Stomach (tissue), 4 donors: ENCODE results near the gene FAM72A.

ENCODE experiments used
- CTCF ChIP-seq, 7 experiments: fragments of 450-650 bp in 4 of 7; fragments of 200-600 bp in 3 of 7; sonication (generic) in 3 of 7; IDR thresholded peaks; one replicate each; pipeline ENCODE4 v1.5.1; 2016 to 2019; ENCODE audit warnings: antibody characterized with exemption in 7 of 7, control low read depth in 2 of 7, mild to moderate bottlenecking in 1 of 7
- POLR2A ChIP-seq, 4 donors: fragments of 450-650 bp; IDR thresholded peaks; one replicate each; pipeline ENCODE4 v1.6.1; 2016; ENCODE audit warnings: antibody characterized with exemption in 4 of 4, control low read depth in 2 of 4, mild to moderate bottlenecking in 1 of 4, moderate library complexity in 1 of 4
- POLR2AphosphoS5 ChIP-seq, 3 donors: sonication (generic); formaldehyde crosslinking; IDR thresholded peaks; one replicate each; pipeline ENCODE4 v1.6.1; 2016; ENCODE audit warnings: antibody characterized with exemption in 3 of 3

- TF ChIP-seq CTCF (IDR thresholded peaks at IDR 0.05) (no peak), POLR2A (IDR thresholded peaks at IDR 0.05) (no peak), POLR2AphosphoS5 (IDR thresholded peaks at IDR 0.05) (no peak)
Measured at GRCh38 chr1:206143537-206144172, 59.0 kb downstream of the FAM72A start.
